D721Med (cell line): ENCODE measurements around the gene IFITM2.
"Not testable (repeated sequence)": the region's sequence is repeated elsewhere in the genome, so short reads cannot be mapped to it uniquely, and the experiment has no call there.

ENCODE experiments used
- DNase-seq: peaks from one replicate; pipeline ENCODE4 v3.0.0; 2011; ENCODE audit warnings: low spot score; ENCODE audit not compliant: insufficient read length
- FAIRE-seq: peaks from 2 replicates; lab custom pipeline; 2011; peaks lifted over from hg19 to GRCh38; lab: Jason Lieb, UNC
- CTCF ChIP-seq: IDR thresholded peaks from 2 replicates; pipeline ENCODE4 v1.5.1; 2012; ENCODE audit warnings: mild to moderate bottlenecking, control low read depth; ENCODE audit not compliant: insufficient read depth; ENCODE audit errors: missing control alignments

Gene IFITM2

GRCh38 chr11:283405-284104, 24.1 kb upstream of the IFITM2 start:
- FAIRE-seq (no peak), DNase-seq (no peak)
- no peak for TF ChIP-seq CTCF

GRCh38 chr11:284105-285020, 23.3 kb upstream of the IFITM2 start:
- no peak for TF ChIP-seq CTCF
- DNase-seq (no peak), FAIRE-seq (no peak)

GRCh38 chr11:285021-285893, 22.4 kb upstream of the IFITM2 start:
- no peak for TF ChIP-seq CTCF
- FAIRE-seq (no peak), DNase-seq (no peak)

- DNase-seq (no peak), FAIRE-seq (no peak)
- TF ChIP-seq CTCF: no peak
These were observed 21.8 kb upstream of the IFITM2 start for GRCh38 chr11:285894-286220.

- not testable (repeated sequence) for DNase-seq, FAIRE-seq
These were observed 20.4 kb upstream of the IFITM2 start for GRCh38 chr11:286977-287820.

GRCh38 chr11:287821-288477, 19.7 kb upstream of the IFITM2 start:
- no peak for FAIRE-seq
- TF ChIP-seq CTCF: no peak
- DNase-seq: no peak
